ENCODE results near the gene DUSP9. TPM values are rescaled to one million over a fixed set of nuclear protein-coding genes. Genes with fewer than 3 reads are reported as not detected.
A peak's percentile ranks its signal among the peaks of the same experiment; 100 is the strongest.

DUSP9 gene
- total RNA-seq, 1 donor from 2014 or later = 0.39 TPM

DNA sequence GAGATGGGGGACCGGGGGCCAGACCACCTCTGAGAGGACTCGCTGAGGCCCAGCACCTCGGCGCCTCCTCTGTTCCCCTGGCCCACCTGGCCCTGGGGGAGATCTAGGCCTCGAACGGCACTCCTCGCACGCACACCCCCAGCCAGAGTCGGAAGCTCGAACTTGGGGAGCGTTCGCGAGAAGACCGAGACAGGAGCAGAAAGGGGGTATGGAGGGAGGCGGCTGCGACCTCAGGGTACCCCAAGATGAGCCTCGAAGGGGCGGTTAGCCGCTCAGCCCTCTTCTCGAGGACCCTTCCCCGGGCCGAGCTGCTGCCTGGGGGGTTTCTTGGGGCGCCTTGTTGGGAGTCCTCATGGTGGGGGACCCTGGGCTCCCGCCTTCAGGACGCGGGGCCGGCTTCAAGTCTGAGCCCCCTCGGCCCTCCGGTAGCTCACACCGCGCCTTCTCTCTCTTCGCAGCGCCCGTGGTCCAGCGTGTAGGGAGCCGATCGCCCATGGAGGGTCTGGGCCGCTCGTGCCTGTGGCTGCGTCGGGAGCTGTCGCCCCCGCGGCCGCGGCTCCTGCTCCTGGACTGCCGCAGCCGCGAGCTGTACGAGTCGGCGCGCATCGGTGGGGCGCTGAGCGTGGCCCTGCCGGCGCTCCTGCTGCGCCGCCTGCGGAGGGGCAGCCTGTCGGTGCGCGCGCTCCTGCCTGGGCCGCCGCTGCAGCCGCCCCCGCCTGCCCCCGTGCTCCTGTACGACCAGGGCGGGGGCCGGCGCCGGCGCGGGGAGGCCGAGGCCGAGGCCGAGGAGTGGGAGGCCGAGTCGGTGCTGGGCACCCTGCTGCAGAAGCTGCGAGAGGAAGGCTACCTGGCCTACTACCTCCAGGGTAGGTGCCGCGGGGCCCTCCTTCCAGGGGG, 706 bp downstream of the DUSP9 start:
- peak; percentile 87 for DNase-seq (ENCODE audit: low spot score)

DNA sequence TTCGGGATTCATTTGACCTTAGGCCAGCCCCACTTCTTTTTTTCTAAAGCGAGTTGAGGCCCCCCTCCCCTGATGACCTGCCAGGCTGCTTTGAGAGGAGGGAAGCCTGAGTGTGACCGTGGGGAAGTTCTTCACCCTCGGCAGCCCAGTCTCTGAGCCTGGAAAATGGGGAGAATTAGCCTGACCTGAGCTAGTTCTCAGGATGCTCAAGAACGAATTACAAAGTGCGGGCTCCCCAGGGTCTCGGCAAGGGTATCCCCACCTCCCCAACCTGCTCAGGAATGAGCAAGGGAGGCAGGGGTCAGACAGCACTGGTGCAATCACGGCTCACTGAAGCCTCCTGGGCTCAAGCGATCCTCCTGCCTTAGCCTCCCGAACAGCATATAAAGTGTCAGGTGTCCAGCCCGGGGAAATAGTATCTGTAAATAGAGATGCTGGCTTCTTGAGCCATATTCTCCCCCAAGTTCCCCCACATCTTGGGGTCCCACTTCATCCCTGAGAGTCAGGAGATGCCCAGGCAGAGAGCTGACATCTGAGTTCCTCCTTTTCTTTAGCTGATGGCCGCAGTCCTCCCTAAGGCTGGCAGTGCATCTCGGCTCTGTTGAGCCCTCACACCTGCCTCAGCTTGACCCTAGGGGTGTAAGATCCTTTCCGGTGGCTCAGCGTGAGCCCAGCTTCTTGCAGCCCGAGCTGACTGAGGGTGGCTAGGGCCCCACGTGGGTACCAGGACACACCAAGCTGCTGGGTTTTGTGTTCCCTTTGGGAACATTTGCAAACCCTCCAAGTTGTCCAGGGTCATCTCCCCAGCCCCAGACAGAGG, 1.6 kb downstream of the DUSP9 start:
- no peak for DNase-seq (ENCODE audit: low spot score)

DNA sequence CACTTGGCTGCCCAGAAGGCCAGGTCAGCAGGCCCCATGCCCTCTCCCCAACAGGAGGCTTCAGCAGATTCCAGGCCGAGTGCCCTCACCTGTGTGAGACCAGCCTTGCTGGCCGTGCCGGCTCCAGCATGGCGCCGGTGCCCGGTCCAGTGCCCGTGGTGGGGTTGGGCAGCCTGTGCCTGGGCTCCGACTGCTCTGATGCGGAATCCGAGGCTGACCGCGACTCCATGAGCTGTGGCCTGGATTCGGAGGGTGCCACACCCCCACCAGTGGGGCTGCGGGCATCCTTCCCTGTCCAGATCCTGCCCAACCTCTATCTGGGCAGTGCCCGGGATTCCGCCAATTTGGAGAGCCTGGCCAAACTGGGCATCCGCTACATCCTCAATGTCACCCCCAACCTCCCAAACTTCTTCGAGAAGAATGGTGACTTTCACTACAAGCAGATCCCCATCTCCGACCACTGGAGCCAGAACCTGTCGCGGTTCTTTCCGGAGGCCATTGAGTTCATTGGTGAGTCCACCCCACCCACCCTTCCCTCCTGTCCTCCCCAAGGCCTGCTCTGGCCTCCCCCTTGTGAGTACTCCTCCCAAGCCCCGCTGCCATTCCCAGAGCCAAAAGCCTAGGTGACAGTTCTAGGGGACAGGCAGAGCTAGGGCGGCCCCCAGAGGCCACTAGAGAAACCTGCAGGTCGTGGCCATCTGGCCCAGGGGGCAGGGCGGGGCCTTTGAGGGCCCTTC, 2.3 kb downstream of the DUSP9 start:
- peak; percentile 85 for DNase-seq (ENCODE audit: low spot score)

DNA sequence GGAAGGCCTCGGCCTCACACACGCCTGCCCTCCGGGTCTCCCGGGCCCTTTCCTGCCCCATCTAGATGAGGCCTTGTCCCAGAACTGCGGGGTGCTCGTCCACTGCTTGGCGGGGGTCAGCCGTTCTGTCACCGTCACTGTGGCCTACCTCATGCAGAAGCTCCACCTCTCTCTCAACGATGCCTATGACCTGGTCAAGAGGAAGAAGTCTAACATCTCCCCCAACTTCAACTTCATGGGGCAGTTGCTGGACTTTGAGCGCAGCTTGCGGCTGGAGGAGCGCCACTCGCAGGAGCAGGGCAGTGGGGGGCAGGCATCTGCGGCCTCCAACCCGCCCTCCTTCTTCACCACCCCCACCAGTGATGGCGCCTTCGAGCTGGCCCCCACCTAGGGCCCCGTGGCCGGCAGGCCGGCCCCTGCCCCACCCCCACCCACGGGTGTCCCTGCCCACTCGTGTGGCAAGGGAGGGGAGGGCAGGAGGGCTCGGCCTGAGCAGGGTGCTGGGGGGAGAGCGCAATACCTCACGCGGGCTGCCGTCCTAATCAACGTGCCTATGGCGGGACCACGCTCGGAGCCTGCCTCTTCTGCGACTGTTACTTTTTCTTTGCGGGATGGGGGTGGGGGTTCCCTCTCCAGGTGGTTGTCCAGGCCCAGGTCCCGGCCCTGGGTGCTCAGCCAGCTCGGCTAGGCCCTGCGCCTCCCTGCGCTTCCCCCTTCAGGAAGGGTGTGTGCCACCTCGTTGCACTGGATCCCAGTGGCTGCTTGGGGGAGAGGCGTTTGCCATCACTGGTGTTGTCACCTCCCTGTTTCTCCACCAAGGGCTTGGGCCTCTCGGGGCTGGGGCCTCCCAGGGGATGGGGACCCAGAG, 3.1 kb downstream of the DUSP9 start:
- DNase-seq (ENCODE audit: low spot score) = peak; percentile 81

DNA sequence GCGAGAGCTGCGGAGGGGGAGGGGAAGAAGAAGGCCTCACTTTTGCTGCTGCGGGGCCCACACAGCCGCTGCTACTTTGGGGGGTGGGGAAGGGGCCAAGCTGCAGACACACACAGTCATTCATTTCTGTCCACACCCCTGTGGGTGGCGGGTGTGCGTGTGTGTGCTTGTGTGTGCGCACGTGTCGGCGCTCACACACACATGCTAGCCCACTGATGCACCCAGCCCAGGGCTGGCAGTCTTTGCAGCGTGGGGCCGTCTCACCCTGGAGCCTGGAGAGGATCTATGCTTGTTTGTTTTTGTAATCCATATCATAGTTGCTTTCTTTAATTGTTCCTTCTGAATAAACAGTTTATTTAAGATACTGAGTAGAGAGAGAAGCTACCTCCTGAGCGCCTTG, 4.0 kb downstream of the DUSP9 start:
- no peak for DNase-seq (ENCODE audit: low spot score)

DNA sequence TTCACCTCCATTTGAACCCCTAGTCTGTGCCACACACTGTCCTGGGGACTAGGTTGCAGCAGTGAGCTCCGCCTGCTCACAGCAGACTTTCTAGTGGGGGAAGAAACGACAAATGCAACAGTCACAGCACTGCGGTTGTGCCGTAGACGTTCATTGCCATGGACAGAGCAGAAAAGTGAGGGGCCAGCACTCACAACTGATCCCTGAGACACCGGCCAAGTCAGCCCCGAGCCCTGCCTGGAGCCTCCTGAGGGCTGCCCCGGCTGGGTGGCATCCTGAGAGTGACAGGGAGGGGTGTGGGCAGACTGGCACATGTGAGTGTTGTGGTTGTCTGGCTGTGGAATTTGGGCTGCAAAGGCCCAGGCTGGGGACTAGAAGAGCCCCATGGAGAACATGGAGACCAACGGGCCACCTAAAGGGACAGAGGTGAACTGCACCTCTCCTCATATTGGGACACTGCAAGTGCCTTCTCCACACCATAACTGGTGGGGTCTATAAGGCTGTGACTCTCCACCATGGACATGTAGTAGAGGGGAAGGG, 4.6 kb downstream of the DUSP9 start:
- peak; percentile 87 for DNase-seq (ENCODE audit: low spot score)

DNA sequence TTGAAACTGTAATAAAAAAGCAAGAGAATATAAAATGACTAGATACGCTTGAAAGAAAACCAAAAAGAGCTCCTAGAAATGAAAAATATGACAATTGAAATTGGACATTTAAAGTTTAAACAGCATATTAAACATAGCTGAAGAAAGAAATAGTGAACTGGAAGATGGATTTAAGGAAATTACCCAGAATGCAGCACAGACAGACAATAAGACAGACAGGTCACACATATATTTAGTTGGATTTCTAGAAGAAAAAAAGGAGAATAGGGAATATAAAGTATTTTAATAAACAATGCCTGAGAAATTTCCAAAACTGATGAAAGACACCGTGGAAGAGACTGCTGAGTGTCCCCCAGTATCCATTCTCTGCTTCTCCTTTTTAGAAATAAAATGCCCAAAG, 6.6 kb downstream of the DUSP9 start:
- no peak for DNase-seq (ENCODE audit: low spot score)

DNA sequence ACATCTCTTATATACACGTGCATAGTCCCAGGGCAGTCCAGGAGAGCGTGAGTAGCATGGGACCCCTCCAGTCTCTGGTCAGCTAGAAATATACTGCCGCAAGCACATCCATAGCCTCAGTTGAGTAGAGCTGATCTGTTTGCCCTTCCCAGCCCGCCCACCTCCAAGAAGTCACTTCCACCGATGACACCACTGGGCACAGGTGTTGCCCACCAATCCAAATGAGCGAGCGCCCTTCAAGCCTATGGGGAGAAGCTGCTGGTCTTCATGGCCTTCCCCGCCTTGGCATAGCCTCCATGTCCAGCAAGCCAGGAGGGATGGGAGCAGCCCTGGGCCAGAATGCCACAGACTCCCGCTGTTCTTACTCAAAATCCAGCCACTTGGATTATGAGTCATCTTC, 10.2 kb downstream of the DUSP9 start:
- DNase-seq (ENCODE audit: low spot score) = peak; percentile 71

DNA sequence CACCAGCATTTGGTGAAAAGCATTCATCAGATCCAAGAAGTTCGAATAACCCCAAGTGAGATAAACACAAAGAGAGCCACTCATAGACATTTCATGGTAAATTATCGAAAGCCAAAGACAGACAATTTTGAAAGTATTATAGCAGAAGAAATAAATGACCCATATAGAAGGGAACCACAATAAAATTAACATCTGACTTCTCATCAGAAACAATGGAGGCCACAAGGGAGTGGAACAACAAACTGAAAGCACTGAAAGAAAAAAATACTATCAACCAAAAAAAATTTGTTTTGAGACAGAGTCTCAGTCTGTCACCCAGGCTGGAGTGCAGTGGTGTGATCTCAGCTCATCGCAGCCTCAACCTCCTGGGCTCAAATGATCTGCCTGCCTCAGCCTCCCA, 12.3 kb downstream of the DUSP9 start:
- no peak for DNase-seq (ENCODE audit: low spot score)

DNA sequence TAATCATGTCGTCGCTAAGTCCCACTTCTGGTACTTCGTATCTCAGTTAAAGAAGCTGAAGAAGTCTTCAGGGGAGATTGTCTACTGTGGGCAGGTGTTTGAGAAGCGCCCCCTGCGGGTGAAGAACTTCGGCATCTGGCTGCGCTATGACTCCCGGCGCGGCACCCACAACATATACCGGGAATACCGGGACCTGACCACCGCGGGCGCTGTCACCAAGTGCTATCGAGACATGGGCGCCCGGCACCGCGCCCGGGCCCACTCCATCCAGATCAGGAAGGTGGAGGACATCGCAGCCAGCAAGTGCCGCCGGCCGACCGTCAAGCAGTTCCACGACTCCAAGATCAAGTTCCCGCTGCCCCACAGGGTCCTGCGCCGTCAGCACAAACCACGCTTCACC, 15.3 kb downstream of the DUSP9 start:
- DNase-seq (ENCODE audit: low spot score) = peak; percentile 89

DNA sequence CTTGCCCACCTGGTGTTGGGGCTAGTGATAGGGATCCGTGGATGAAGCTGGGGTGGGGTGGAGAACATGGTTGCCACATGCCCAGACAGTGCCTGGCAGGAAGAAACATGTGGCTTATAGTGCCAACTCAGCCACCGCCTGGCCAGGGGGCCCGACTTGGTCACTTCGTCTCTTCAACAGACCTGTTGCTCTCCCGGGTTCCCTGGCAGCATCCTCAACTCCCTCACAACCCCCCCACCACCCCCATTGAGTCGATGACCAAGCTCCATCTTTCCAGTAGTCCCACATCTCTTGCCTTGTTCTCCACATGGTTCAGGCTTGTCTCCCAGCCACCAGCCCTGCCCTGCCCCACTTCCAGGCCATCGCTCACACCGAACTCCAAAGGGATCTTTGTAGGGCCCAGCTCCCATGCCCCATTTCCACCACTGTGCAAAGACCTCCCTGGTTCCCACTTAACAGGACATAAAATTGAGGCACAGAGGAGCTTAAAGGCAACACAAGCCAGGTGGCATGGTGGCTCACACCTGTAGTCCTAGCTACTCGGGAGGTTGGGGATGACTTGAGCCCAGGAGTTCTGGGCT, 18.8 kb downstream of the DUSP9 start:
- DNase-seq (ENCODE audit: low spot score) = peak; percentile 83

DNA sequence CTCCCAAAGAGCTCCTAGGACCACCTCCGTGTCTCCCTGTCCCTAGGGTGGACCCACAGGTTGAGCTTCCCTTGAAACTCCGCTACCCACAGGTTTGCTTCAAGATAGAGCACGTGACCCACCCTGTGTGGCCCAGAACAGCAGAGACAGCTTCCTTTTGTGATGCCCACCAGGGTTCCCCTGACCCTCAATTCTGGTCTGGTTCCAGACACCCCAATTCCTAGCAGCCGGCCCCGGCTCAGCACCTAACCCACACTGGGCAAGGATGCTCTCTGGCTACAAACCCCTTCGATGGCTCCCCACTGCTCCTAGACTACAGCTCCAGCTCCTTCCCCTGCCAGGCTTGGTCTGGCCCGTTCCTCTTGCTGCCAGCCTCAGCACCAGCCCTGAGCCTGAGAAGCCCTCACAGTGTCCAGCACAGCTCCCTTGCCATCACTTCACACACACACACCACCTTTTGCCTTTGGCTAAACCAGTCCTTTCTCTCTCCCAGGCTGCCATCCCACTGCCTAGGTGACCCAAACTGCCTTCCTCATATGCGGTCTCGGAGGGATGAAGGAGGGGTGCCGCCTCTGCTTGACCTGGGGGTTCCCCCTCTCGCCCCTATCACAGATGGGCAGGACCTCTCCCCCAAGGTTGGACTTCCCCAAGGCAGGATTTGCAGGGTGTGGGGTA, 20.4 kb downstream of the DUSP9 start:
- peak; percentile 77 for DNase-seq (ENCODE audit: low spot score)

DNA sequence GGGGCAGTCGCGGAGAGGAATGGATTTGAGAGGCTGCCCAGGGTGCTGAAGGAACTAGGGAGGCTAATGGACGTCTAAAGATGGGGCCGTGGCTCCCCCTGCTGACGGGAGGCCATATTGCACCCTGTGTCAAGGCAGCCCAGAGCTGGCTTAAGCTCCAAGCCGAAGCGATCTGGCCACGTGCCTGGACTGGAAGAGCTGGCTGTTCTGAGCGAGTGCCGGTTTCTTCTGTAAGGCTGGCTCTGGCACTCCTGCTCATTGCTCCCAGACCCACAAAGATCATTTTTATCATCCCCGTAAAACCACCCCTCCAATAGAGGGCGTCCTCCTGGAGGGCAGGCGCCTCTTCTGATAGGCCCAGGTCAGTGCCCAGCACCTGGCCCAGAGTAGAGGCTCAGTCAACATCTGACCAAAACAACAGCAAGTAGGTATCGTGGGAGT, 21.0 kb downstream of the DUSP9 start:
- DNase-seq (ENCODE audit: low spot score) = peak; percentile 90

DNA sequence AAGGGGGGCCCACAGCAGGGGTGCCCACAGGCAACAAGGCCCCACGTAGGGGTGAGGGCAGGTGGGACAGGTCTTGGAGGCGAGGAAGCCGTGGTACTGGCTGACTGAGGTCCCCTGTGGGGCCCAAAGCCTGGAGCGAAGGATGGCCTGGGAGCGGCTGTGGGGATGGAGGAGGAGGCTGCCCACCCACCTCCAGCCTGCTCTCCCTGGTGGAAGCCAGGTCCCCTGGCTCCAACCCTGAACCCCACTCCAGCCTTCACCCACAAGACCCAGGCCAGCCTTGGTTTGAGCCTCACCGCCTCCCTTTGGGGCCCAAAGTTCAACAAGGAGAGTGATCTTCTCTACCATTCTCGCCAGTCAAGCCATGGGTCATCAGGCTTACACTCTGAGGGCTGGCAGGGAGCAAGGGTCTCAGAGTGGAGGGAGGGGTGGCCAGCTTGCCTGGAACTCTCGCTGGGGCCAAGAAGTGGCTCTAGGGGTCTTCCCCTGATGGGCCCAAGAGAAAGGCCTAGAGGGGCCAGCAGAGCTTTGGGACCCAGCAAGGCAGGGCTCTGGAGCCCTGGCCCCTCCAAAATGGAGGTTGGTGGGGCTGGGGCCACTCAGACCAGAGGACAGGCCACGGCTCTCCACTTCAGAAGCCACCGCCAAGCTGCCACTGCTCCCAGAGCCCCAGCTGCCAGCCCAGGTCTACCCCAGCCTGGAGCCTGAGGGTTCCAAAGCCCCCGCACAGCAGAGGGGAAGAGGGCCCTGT, 21.6 kb downstream of the DUSP9 start:
- DNase-seq (ENCODE audit: low spot score) = peak; percentile 75

DNA sequence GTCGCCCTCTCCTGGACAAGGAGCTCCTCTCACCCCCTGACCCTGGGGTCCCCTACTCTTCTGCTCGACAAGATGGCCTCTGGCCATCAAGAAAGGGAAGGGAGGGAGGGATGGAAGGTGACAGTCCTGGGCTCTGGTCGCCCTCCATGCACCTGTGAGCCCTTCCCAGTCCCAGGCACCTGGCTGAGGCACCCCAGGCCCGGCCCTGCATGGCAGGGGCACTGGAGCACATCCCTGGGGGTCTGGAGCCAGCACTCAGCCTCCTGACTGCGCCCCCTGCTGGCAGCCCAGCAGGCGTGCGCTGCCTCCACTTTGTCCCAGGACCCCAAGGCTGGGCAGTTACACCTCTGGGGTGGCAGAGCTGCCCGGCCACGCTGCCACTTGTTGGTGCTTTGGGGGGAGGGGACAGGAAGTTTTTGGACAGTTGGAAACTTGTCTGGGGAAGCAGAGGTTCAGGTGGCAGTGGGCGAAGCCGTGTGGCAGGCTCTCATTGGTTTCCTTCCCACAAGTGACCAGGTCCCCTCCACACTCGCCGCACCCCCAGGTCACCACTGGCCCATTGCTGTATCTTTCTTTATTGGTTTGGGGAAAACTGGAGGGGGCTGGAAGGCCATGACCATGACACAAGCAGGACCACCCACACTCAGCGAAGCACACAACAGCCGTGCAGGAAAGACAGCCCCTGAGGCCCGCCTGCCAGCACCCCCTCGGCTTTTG, 22.3 kb downstream of the DUSP9 start:
- peak; percentile 85 for DNase-seq (ENCODE audit: low spot score)

DNA sequence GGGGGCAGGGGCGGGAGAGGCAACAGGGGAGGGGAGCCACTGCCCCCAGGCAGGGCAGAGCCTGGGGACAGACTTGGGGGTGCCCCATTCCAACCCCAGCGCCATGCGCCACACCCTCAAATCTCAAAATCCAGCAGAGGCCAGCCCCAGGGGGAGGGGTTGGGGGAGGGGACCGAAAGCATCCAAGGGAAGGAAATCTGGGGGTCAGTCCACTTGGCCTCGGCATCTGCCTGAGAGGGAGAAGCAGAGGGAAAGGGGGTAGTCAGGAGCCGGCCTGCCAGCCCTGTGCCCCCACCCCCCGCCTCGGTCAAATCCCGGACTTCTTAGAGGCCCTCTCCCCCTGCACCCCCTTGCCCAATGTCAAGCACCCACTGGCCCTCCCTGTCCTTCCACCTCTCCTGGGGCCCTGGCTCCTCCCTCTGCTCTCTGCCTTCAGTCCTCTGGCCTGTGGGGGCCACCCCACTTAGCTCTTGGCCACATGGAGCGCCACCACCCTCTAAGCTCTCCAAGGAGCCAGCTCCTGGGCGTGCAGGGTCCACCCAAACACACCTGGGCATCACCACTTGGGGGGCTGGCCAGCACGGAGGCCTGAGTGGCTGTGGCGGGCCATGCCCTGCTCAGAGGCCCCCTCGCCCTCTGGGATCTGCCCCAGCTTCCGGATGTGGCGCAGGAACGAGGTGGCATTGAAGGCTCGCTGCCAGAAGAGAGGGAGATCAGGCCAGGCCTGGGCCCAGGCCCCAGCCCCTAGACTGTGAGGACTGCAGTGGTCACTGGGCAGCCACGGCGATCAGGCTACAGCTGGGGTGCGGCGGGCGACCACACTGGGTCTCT, 23.1 kb downstream of the DUSP9 start:
- DNase-seq (ENCODE audit: low spot score) = peak; percentile 88

Data from mesenteric fat pad (tissue), 1 donor.